SK-N-SH (cell line): ENCODE results near the gene GAL.

Experiments used
- EP300 ChIP-seq, 2 experiments: IDR thresholded peaks; 2 replicates each; pipeline versions ENCODE4 v1.4.0 to v1.6.1; 2012; ENCODE audit warnings: borderline replicate concordance in 1 of 2, low read depth in 1 of 2, low read length in 1 of 2
- GATA2 ChIP-seq: sonication (generic); formaldehyde crosslinking; IDR thresholded peaks from 2 replicates; pipeline ENCODE4 v1.5.0; 2020; ENCODE audit warnings: mild to moderate bottlenecking, missing genetic modification reagents
- POLR2AphosphoS5 ChIP-seq: IDR thresholded peaks from 2 replicates; pipeline ENCODE4 v1.6.1; 2012; ENCODE audit warnings: low read depth, low read length
- RXRA ChIP-seq: IDR thresholded peaks from 2 replicates; pipeline ENCODE4 v1.4.0; 2012; ENCODE audit warnings: low read depth, mild to moderate bottlenecking, borderline replicate concordance
- SIN3A ChIP-seq: IDR thresholded peaks from 2 replicates; pipeline ENCODE4 v1.6.1; 2012; ENCODE audit warnings: low read depth, mild to moderate bottlenecking, low read length, moderate library complexity, borderline replicate concordance
- TAF1 ChIP-seq: IDR thresholded peaks from 2 replicates; pipeline ENCODE4 v1.6.1; 2012; ENCODE audit warnings: low read depth, mild to moderate bottlenecking, low read length, moderate library complexity, borderline replicate concordance
- TF ChIP-seq, protein P1 (sequence below): fragments of 200-600 bp; sonication (generic); IDR thresholded peaks from 2 replicates; pipeline ENCODE4 v1.6.1; 2017; ENCODE audit warnings: antibody characterized with exemption, mild to moderate bottlenecking, moderate library complexity

DNA sequence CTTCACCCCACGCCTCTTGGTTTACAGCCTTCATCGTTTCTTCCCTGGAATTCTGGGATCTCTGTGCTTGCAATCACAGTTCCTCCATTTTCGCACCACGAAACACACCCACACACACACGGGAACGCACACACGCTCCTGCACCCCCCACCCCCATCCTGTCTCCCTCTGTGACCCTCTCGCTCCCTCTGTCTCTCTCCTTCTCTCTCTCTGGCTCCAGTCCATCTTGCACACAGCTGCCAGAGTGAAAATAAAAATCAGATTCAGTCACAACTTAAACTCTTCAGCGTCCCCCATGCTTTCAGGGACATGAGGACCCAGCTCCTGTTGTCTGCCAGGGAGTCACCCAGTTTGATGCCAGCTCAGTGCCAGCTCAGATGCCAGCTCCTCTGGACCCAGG is 3.0 kb downstream of the GAL start:
- TF ChIP-seq RXRA (no peak), POLR2AphosphoS5 (no peak), GATA2 (CRISPR knock-in tag) (no peak), TAF1 (no peak), SIN3A (no peak), EP300 (IDR thresholded peaks at IDR 0.05; ENCODE audit: borderline replicate concordance in 1 of 2, low read depth in 1 of 2, low read length in 1 of 2) (no peak)
- TF ChIP-seq, protein P1, sequence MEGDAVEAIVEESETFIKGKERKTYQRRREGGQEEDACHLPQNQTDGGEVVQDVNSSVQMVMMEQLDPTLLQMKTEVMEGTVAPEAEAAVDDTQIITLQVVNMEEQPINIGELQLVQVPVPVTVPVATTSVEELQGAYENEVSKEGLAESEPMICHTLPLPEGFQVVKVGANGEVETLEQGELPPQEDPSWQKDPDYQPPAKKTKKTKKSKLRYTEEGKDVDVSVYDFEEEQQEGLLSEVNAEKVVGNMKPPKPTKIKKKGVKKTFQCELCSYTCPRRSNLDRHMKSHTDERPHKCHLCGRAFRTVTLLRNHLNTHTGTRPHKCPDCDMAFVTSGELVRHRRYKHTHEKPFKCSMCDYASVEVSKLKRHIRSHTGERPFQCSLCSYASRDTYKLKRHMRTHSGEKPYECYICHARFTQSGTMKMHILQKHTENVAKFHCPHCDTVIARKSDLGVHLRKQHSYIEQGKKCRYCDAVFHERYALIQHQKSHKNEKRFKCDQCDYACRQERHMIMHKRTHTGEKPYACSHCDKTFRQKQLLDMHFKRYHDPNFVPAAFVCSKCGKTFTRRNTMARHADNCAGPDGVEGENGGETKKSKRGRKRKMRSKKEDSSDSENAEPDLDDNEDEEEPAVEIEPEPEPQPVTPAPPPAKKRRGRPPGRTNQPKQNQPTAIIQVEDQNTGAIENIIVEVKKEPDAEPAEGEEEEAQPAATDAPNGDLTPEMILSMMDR = no peak
